Osteocyte (in vitro differentiated cells): ENCODE data around the gene ZNF830. TPM values are rescaled to one million over a fixed set of nuclear protein-coding genes. Genes with fewer than 3 reads are reported as not detected.
A peak's percentile ranks its signal among the peaks of the same experiment; 100 is the strongest.

ENCODE experiments used
- DNase-seq: peaks from one replicate; pipeline ENCODE4 v3.0.0; 2021; ENCODE audit warnings: mixed read lengths; ENCODE audit not compliant: unreplicated experiment; ENCODE audit errors: extremely low spot score
- H3K27ac Mint-ChIP-seq: one replicate; pipeline ENCODE4 v1.8.0; 2021; ENCODE audit warnings: mild to moderate bottlenecking, mixed read lengths; ENCODE audit not compliant: unreplicated experiment
- H3K27me3 Mint-ChIP-seq: one replicate; pipeline ENCODE4 v1.8.0; 2021; ENCODE audit warnings: mixed read lengths; ENCODE audit not compliant: unreplicated experiment
- H3K36me3 Mint-ChIP-seq: one replicate; pipeline ENCODE4 v1.8.0; 2021; ENCODE audit warnings: mixed read lengths; ENCODE audit not compliant: unreplicated experiment
- H3K4me1 Mint-ChIP-seq: one replicate; pipeline ENCODE4 v1.8.0; 2021; ENCODE audit warnings: mixed read lengths; ENCODE audit not compliant: unreplicated experiment
- H3K4me3 Mint-ChIP-seq: one replicate; pipeline ENCODE4 v1.8.0; 2021; ENCODE audit warnings: mild to moderate bottlenecking, moderate library complexity, mixed read lengths; ENCODE audit not compliant: unreplicated experiment
- H3K9me3 Mint-ChIP-seq: one replicate; pipeline ENCODE4 v1.8.0; 2021; ENCODE audit warnings: mixed read lengths; ENCODE audit not compliant: unreplicated experiment
- total RNA-seq: library from RNA; stranded (reverse); gene quantifications from 2 replicates; pipeline ENCODE4 v1.2.1, GENCODE V29; 2021
- TF ChIP-seq, protein P1 (sequence below): fragments of 200-600 bp; sonication (generic); IDR thresholded peaks from 2 replicates; pipeline ENCODE4 v1.5.0; 2021; ENCODE audit warnings: antibody characterized with exemption, mild to moderate bottlenecking, moderate library complexity

The ZNF830 gene
- total RNA-seq, 1 donor from 2014 or later, result 17.5 TPM

DNA sequence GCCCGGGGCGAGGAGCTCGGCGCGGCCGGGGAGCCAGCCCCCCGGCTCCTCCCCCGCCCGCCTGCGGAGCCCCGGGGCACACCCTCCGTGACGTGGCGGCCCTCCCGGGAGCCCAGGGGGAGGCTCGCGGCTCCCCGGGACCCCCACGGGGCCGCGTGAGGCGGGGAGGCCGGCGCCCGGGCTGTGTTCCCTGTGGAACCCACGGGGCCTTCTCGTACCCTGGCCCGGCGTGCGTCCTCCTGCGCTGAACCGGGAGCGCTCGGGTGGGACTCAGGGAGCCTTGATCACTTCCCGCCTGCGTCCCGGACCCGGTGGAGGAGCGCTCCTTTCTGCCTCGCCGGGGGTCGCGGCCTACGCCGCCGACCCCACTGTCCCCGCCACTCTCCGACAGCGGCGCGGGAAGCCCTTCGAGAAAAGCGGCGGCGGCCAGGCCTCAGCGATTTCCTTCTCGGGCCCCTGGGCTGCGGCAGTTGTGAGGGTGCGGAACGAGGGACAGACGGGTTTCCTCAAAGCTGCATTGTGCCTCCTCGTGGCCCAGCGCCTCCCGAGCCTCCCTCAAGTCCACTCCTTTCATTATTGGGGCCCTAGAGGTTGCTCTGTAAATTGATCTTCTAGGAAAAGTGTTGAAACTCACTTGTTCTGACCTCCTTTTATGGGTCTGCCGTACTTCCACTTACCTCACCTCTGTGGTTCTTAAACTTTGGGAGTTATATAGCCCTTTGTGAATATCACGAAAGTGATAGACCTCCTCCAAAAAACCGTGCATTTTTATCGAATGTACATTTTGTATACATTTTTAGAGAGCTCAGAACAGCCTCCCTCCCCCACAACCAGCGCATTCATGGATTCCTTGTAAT lies 19.6 kb downstream of the ZNF830 start:
- peaks cover 7% of the 10 kb centered on the region for H3K36me3 Mint-ChIP-seq
- H3K4me3 Mint-ChIP-seq, result peak overlapping the region; percentile 83
- TF ChIP-seq, protein P1, sequence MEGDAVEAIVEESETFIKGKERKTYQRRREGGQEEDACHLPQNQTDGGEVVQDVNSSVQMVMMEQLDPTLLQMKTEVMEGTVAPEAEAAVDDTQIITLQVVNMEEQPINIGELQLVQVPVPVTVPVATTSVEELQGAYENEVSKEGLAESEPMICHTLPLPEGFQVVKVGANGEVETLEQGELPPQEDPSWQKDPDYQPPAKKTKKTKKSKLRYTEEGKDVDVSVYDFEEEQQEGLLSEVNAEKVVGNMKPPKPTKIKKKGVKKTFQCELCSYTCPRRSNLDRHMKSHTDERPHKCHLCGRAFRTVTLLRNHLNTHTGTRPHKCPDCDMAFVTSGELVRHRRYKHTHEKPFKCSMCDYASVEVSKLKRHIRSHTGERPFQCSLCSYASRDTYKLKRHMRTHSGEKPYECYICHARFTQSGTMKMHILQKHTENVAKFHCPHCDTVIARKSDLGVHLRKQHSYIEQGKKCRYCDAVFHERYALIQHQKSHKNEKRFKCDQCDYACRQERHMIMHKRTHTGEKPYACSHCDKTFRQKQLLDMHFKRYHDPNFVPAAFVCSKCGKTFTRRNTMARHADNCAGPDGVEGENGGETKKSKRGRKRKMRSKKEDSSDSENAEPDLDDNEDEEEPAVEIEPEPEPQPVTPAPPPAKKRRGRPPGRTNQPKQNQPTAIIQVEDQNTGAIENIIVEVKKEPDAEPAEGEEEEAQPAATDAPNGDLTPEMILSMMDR, result peak; percentile 50
- peak overlapping the region; percentile 95 for H3K27ac Mint-ChIP-seq
- peaks cover 29% of the 10 kb centered on the region for H3K4me1 Mint-ChIP-seq
- H3K27me3 Mint-ChIP-seq, result no peaks in the 10 kb centered on the region
- no peaks in the 10 kb centered on the region for H3K9me3 Mint-ChIP-seq
- DNase-seq, result no peak

DNA sequence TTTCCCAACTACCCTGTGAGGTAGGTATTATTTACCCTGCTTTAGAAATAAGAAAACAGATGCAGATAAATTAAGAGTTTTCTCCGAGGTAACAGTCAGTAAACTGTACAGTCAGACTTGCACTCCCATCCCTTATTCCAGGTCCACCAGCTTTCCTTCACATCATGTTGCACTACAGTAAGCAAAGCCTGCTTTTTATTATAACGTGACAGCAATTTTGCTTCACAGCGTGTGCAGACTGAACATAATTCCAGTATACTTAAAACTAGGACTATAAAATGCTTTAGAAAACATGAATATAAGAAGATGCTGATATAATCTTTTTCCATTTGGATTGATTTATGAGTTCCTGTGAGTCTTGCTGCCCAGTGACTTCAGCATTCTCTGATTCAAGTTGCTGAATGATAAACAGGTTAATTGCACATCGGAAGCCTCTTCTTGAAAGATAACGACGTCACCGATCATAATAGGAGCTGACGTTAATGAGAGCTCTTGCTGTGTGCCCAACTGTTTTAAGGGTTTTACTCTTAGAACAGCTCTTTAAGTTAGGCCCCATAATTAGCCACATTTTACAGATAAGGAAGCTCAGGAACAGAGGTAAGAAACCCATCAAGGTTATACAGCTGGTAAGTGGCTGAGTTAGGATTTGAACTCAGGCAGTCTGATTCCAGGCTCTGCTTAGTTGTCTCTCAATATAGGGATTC lies 20.4 kb downstream of the ZNF830 start:
- Mint-ChIP-seq H3K4me3 (peak overlapping the region; percentile 83), H3K27me3 (no peaks in the 10 kb centered on the region), H3K27ac (peak overlapping the region; percentile 95), H3K36me3 (peaks cover 11% of the 10 kb centered on the region), H3K9me3 (no peaks in the 10 kb centered on the region), H3K4me1 (peaks cover 29% of the 10 kb centered on the region)
- TF ChIP-seq, protein P1, result no peak
- DNase-seq, result no peak

DNA sequence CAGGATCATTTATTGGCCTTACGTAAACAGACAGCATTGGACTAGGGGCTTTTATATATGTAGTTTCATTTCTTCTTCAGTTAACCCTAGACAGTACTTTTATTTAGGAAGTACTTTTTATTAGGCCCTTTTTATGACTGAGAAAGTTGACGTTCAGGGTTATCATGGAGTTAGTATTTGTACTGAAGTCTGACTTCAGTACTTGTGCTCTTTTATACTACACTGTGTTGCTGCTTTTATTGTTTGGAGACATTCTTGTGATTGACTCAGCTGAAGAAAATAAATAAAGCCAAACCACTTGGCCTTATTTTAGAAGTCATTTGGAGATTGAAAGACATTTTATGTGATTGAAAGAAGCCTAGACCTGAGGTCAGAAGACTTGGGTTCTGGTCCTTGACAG lies 25.9 kb downstream of the ZNF830 start:
- Mint-ChIP-seq H3K4me3 (no peak overlapping the region), H3K27me3 (no peaks in the 10 kb centered on the region), H3K36me3 (peaks cover 49% of the 10 kb centered on the region), H3K27ac (no peak overlapping the region), H3K4me1 (peaks cover 8% of the 10 kb centered on the region), H3K9me3 (no peaks in the 10 kb centered on the region)
- DNase-seq, result no peak
- TF ChIP-seq, protein P1, result no peak

DNA sequence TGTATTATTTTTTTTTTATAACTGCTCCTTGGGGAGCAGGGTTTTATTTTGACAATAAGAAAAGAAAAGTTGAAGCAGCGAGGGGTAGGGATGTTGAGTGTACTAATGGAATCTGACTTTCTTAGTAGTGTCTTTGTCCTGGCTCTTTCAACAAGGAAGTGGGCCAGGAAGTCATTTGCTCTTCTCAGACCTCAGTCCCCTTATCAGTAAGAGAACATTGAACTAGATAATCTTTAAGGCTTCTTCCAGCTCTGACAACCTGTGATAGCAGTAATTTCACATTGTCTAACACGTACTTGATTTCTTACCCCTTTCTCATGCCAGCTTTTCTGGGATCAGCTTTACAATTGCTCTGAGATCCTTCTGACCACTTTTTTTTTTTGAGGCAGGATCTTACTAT lies 27.3 kb downstream of the ZNF830 start:
- TF ChIP-seq, protein P1, result no peak
- DNase-seq, result no peak
- no peaks in the 10 kb centered on the region for H3K9me3 Mint-ChIP-seq
- H3K27me3 Mint-ChIP-seq, result no peaks in the 10 kb centered on the region
- peaks cover 50% of the 10 kb centered on the region for H3K36me3 Mint-ChIP-seq
- peaks cover 1% of the 10 kb centered on the region for H3K4me1 Mint-ChIP-seq
- no peak overlapping the region for H3K27ac Mint-ChIP-seq
- H3K4me3 Mint-ChIP-seq, result no peak overlapping the region

DNA sequence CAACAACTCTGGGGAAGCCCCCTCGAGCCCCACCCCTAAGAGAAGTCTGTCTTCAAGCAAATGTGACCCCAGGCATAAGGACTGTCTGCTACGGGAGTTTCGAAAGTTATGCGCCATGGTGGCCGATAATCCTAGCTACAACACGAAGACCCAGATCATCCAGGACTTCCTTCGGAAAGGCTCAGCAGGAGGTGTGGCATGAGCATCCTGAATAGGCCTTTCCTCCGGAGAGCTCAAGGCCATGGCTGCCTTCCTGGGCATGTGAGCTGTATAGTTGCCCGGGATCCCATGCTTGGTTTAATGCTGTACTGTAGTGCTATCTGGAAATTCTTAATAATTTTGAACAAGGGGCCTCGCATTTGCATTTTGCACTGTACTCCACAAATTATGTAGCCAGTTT lies 28.1 kb downstream of the ZNF830 start:
- TF ChIP-seq, protein P1, result no peak
- Mint-ChIP-seq H3K9me3 (no peaks in the 10 kb centered on the region), H3K27me3 (no peaks in the 10 kb centered on the region), H3K4me3 (no peak overlapping the region), H3K27ac (no peak overlapping the region), H3K4me1 (no peaks in the 10 kb centered on the region), H3K36me3 (peaks cover 55% of the 10 kb centered on the region)
- no peak for DNase-seq
